Activated CD4-positive, alpha-beta T cell treated with anti-CD3 and anti-CD28 coated beads, Interleukin-2, amount 10 ng/mL, durations not matched to agents 24 days and 14 days (primary cell): ENCODE measurements around the gene RASGRP2. TPM values are rescaled to one million over a fixed set of nuclear protein-coding genes. Genes with fewer than 3 reads are reported as not detected.
A peak's percentile ranks its signal among the peaks of the same experiment; 100 is the strongest.

Experiments used
- DNase-seq: peaks from one replicate; pipeline ENCODE4 v3.0.0; 2022
- H3K27ac Mint-ChIP-seq: one replicate; pipeline ENCODE4 v1.8.0; 2022; ENCODE audit warnings: mild to moderate bottlenecking, mixed read lengths
- H3K27me3 Mint-ChIP-seq: one replicate; pipeline ENCODE4 v1.8.0; 2022; ENCODE audit warnings: mixed read lengths
- H3K36me3 Mint-ChIP-seq: one replicate; pipeline ENCODE4 v1.8.0; 2022; ENCODE audit warnings: low read depth, mild to moderate bottlenecking, mixed read lengths
- H3K4me1 Mint-ChIP-seq: one replicate; pipeline ENCODE4 v1.8.0; 2021; ENCODE audit warnings: mixed read lengths
- H3K4me3 Mint-ChIP-seq: one replicate; pipeline ENCODE4 v1.8.0; 2022; ENCODE audit warnings: mild to moderate bottlenecking, moderate library complexity, mixed read lengths
- H3K9me3 Mint-ChIP-seq: one replicate; pipeline ENCODE4 v1.8.0; 2021; ENCODE audit warnings: mixed read lengths
- intact Hi-C: fragments of 100-400 bp; cut with micrococcal nuclease; formaldehyde crosslinking; loops from one replicate; pipeline ENCODE4 v1.15.1; 2023
- total RNA-seq: library from RNA; stranded (reverse); gene quantifications from 2 replicates; pipeline ENCODE4 v1.2.3, GENCODE V29; 2022

RASGRP2 gene
- 13.4 and 14.5 TPM in 2 replicates for total RNA-seq

- peaks cover 32% of the 10 kb centered on the region for H3K4me1 Mint-ChIP-seq
- H3K36me3 Mint-ChIP-seq: peaks cover 20% of the 10 kb centered on the region
- intact Hi-C loops: loop anchor here (1.0 to 2.0 kb wide), 5 partner anchors 21 to 67 kb away; partner anchors contain the start of genes MEN1, NRXN2 and SF1
- H3K9me3 Mint-ChIP-seq: no peaks in the 10 kb centered on the region
- peak; percentile 97 for DNase-seq
- peak within 1 kb of the TSS; percentile 94 for H3K4me3 Mint-ChIP-seq
- H3K27ac Mint-ChIP-seq: peak within 1 kb of the TSS; percentile 89
- no peaks in the 10 kb centered on the region for H3K27me3 Mint-ChIP-seq
Observed at GRCh38 chr11:64743591-64744543, at the start of gene RASGRP2. TSS of gene RASGRP2 (minus strand) at chr11:64744142. CDS start at chr11:64742866, 1,276 bp downstream.

GRCh38 chr11:64792482-64792881, 48.5 kb upstream of the RASGRP2 start:
- Mint-ChIP-seq H3K4me3 (no peak overlapping the region), H3K4me1 (peaks cover 14% of the 10 kb centered on the region), H3K27me3 (no peaks in the 10 kb centered on the region), H3K27ac (no peak overlapping the region), H3K36me3 (peaks cover 31% of the 10 kb centered on the region), H3K9me3 (no peaks in the 10 kb centered on the region)
- intact Hi-C loops: no loop called here
- no peak for DNase-seq

- H3K36me3 Mint-ChIP-seq: peaks cover 31% of the 10 kb centered on the region
- H3K9me3 Mint-ChIP-seq: no peaks in the 10 kb centered on the region
- no peak overlapping the region for H3K27ac Mint-ChIP-seq
- H3K27me3 Mint-ChIP-seq: no peaks in the 10 kb centered on the region
- no peak overlapping the region for H3K4me3 Mint-ChIP-seq
- no peak for DNase-seq
- H3K4me1 Mint-ChIP-seq: peaks cover 14% of the 10 kb centered on the region
- intact Hi-C loops: no loop called here
Observed at GRCh38 chr11:64791781-64792291, 47.9 kb upstream of the RASGRP2 start.

- H3K27ac Mint-ChIP-seq: no peak overlapping the region
- no peaks in the 10 kb centered on the region for H3K9me3 Mint-ChIP-seq
- peaks cover 21% of the 10 kb centered on the region for H3K36me3 Mint-ChIP-seq
- peaks cover 14% of the 10 kb centered on the region for H3K4me1 Mint-ChIP-seq
- H3K27me3 Mint-ChIP-seq: no peaks in the 10 kb centered on the region
- no peak for DNase-seq
- intact Hi-C loops: no loop called here
- no peak overlapping the region for H3K4me3 Mint-ChIP-seq
Observed at GRCh38 chr11:64790205-64791095, 46.5 kb upstream of the RASGRP2 start.

GRCh38 chr11:64789331-64790204, 45.6 kb upstream of the RASGRP2 start:
- Mint-ChIP-seq H3K36me3 (peaks cover 19% of the 10 kb centered on the region), H3K9me3 (no peaks in the 10 kb centered on the region), H3K27ac (no peak overlapping the region), H3K4me1 (peaks cover 10% of the 10 kb centered on the region), H3K27me3 (no peaks in the 10 kb centered on the region), H3K4me3 (no peak overlapping the region)
- DNase-seq: no peak
- intact Hi-C loops: no loop called here

GRCh38 chr11:64788321-64789215, 44.6 kb upstream of the RASGRP2 start:
- intact Hi-C loops: no loop called here
- no peak overlapping the region for H3K27ac Mint-ChIP-seq
- no peak for DNase-seq
- H3K4me1 Mint-ChIP-seq: peaks cover 1% of the 10 kb centered on the region
- H3K9me3 Mint-ChIP-seq: no peaks in the 10 kb centered on the region
- H3K4me3 Mint-ChIP-seq: no peak overlapping the region
- no peaks in the 10 kb centered on the region for H3K27me3 Mint-ChIP-seq
- H3K36me3 Mint-ChIP-seq: peaks cover 14% of the 10 kb centered on the region

- Mint-ChIP-seq H3K4me1 (no peaks in the 10 kb centered on the region), H3K27me3 (no peaks in the 10 kb centered on the region)
Observed at GRCh38 chr11:64787526-64788320, 43.8 kb upstream of the RASGRP2 start.

GRCh38 chr11:64786308-64786707, 42.4 kb upstream of the RASGRP2 start:
- intact Hi-C loops: no loop called here

More at GRCh38 chr11:64787526-64788320, 43.8 kb upstream of the RASGRP2 start:
- intact Hi-C loops: no loop called here
- H3K36me3 Mint-ChIP-seq: peaks cover 11% of the 10 kb centered on the region
- H3K4me3 Mint-ChIP-seq: no peak overlapping the region
- no peak overlapping the region for H3K27ac Mint-ChIP-seq
- DNase-seq: peak; percentile 89
- no peaks in the 10 kb centered on the region for H3K9me3 Mint-ChIP-seq

GRCh38 chr11:64784813-64785581, 41.1 kb upstream of the RASGRP2 start:
- H3K27me3 Mint-ChIP-seq: no peaks in the 10 kb centered on the region
- H3K27ac Mint-ChIP-seq: no peak overlapping the region

More at GRCh38 chr11:64786308-64786707, 42.4 kb upstream of the RASGRP2 start:
- no peak for DNase-seq
- H3K4me3 Mint-ChIP-seq: no peak overlapping the region
- no peak overlapping the region for H3K27ac Mint-ChIP-seq
- H3K36me3 Mint-ChIP-seq: peaks cover 13% of the 10 kb centered on the region
- H3K9me3 Mint-ChIP-seq: no peaks in the 10 kb centered on the region
- no peaks in the 10 kb centered on the region for H3K27me3 Mint-ChIP-seq
- no peaks in the 10 kb centered on the region for H3K4me1 Mint-ChIP-seq

GRCh38 chr11:64778473-64779298, 34.7 kb upstream of the RASGRP2 start, which contains the start of gene SF1:
TSS of gene SF1 (minus strand) at chr11:64778542. CDS start at chr11:64778392, 150 bp downstream.
- intact Hi-C loops: loop anchor here (2.0 to 5.0 kb wide), 8 partner anchors 14 to 1294 kb away; partner anchors contain the start of genes ATG2A, ESRRA, FKBP2 and MEN1
- Mint-ChIP-seq H3K4me1 (peaks cover 50% of the 10 kb centered on the region), H3K27ac (peak within 1 kb of the TSS; percentile 98)

More at GRCh38 chr11:64784813-64785581, 41.1 kb upstream of the RASGRP2 start:
- Mint-ChIP-seq H3K4me1 (peaks cover 5% of the 10 kb centered on the region), H3K4me3 (no peak overlapping the region), H3K9me3 (no peaks in the 10 kb centered on the region), H3K36me3 (peaks cover 10% of the 10 kb centered on the region)
- no peak for DNase-seq
- intact Hi-C loops: no loop called here

More at GRCh38 chr11:64778473-64779298, 34.7 kb upstream of the RASGRP2 start, which contains the start of gene SF1:
- peak; percentile 100 for DNase-seq
- Mint-ChIP-seq H3K36me3 (peaks cover 41% of the 10 kb centered on the region), H3K4me3 (peak within 1 kb of the TSS; percentile 94), H3K27me3 (no peaks in the 10 kb centered on the region), H3K9me3 (no peaks in the 10 kb centered on the region)
